Astrocyte of the hippocampus (primary cell): ENCODE measurements around the gene BAIAP2.
"Not testable (repeated sequence)": the region's sequence is repeated elsewhere in the genome, so short reads cannot be mapped to it uniquely, and the experiment has no call there.

Experiments used
- DNase-seq: peaks from one replicate; pipeline ENCODE4 v3.0.0; 2011; ENCODE audit warnings: low read depth, low spot score

The BAIAP2 gene

DNA sequence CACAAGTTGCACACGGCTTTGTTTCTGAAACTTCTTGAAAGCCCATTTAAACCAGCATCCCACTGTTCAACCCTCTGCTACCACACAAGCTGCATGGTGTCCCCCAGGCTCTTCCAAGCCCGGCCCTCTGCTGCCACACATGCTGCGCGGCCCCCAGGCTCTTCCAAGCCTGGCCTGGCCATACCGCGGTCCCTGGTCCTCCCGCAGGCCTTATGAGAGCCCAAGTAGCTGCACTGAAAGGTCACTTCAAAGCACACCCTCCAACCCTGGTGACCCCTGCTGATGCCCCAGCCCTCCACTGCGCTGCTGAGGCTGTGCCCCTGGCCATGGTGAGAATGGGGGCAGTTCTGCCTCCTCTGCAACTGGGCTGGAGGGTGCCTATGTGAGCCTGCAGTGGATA, 104.5 kb downstream of the BAIAP2 start:
- DNase-seq = no peak

- DNase-seq = no peak
These were observed 105.1 kb downstream of the BAIAP2 start for GRCh38 chr17:81140018-81140417.

- DNase-seq = no peak
These were observed 105.7 kb downstream of the BAIAP2 start for GRCh38 chr17:81140695-81141094.

DNA sequence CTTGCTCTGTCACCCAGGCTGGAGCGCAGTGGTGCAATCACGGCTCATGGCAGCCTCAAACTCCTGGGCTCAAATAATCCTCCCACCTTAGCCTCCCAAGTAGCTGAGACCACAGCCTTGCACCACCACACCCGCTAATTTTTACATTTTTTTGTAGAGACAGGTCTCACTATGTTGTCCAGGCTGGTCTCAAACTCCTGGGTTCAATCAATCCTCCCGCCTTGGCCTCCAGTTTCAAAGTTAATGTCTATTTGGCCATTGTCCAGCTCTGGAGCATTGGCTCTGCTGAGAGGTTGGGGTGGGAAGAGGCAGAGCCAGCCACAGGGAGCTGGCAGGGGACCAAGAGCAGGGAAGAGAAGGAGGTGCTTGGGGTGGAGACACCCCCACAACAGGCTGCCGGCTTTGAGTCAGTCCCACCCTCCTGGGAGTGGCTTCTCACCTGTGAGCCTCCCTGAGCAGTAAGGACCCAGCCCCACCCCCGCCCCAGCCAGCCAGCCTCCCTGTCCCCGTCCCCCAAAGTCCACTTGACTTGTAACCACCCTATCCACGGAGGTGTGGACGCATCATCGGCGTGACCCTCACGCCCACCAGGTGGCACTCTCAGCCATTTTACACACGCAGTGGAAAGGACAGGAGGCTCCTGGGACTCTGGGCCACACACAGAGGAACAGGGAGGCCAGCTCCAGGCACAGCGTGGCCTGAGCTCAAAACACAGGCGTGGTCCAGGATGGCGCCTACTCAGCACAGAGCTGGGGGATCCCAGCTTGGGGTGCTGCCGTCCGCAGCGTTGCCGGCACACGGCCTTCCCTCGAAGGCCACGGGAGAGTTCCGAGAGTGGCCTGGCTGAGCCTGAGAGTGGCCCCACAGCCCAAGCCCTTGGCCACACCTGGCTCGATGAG, 107.6 kb downstream of the BAIAP2 start:
- peak; percentile 88 for DNase-seq

DNA sequence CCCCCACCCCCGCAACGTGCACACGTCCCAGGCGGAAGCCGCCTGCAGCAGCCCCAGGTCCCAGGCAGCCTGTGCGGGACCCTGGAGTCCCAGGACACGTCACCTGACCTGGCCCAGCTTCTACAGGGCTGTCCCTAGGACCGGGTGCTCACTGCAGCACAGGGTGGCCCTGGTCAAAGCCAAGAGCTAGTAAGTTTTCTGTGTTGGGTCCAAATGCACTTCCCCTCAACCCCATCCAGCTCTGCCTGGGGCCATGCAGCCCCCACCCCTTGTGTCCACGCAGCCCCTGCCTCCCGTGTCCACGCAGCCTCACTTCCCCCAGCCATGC, 108.2 kb downstream of the BAIAP2 start:
- no peak for DNase-seq

GRCh38 chr17:81143717-81144422, 108.9 kb downstream of the BAIAP2 start:
- no peak for DNase-seq

DNA sequence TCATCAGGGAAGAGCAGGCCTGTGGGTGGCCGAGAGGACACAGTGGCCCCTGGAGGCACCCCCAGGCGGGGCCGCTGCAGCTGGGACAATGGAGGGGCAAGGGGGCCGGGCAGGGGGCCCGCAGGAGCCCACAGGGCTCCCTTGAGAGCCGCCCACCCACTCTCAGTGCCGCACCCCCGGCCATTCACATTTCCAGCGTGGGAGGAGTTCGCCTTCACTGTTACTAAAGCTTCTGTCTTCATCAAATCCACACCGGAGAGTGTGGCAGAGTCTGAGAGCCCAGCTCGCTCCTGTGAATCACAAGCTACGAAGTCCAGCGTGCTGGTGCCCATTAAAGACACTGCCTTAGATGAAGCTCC, 109.5 kb downstream of the BAIAP2 start:
- no peak for DNase-seq

- not testable (repeated sequence) for DNase-seq
These were observed 111.3 kb downstream of the BAIAP2 start for GRCh38 chr17:81146208-81146607.

- DNase-seq = no peak
These were observed 112.8 kb downstream of the BAIAP2 start for GRCh38 chr17:81147701-81148100.

DNA sequence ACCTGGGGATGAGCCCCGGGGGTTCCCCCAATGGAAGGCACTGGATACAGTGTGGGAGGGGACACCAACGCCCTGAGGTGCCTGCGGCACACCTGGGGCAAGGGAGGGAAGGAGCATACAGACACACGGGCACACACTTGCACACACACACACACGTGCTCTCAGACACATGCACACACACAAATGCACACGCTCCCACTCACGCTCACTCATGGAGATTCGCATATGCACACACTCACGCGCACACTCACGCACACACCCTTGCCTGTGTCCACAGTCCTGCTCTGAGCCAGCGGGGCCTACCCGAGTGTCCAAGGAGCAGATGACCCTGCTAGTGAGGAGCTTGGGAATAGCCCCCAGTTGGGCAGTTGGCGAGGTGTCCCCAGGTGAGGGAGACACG, 113.6 kb downstream of the BAIAP2 start:
- DNase-seq = no peak

GRCh38 chr17:81148986-81149533, 114.1 kb downstream of the BAIAP2 start:
- DNase-seq = no peak

DNA sequence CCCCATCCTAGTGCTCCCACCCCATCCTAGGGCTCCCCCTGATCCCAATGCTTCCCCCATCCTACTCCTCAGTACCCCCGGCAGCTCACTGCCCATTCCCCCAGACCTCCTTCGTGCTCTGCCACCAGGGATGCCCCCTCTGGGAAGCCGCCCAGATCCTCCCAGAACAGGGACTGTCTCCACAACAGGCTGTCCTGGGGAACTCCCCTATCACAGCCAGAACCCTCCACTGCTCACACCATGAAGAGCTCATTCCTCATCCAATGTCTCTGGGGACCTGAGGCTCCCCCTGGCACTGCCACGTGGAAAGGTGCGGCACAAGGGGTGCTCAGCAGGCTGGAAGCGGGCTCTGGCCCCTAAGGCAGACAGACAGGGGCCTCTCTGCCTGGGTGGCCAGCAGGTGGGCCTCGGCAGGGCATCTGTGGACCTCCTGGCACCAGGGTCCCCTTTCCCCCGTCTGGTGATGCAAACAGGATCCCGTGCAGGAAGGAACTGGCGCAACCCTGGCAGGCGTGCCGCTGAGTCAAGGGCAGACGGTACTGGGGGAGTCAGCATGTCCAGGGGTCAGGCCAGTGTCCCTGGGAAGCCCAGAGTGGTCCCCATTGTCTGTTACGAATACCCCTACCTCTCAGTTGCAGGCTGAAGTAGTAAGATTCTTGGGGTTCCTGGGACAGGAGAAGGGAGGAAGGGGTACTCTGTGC, 115.6 kb downstream of the BAIAP2 start:
- DNase-seq = no peak

DNA sequence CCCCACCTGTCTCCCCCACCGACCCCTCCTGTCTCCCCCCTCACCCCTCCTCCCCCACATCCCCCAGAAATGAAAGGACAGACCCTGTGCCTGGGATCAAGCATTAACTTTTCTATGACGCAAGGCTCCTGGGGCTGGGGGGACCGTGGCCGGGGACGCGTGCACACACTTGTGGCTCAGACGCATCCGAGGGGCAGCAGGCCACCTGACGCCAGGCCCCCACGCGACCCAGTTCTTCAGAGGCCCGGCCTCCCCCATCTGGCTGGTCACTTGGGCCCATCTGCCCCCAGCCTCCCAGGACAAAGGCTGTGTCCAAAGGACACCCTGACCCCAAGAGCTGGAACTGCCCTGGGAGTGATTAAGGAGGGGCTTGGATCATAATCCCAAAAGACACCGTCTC, 116.3 kb downstream of the BAIAP2 start:
- no peak for DNase-seq

- DNase-seq = no peak
These were observed 117.4 kb downstream of the BAIAP2 start for GRCh38 chr17:81152288-81152828.

DNA sequence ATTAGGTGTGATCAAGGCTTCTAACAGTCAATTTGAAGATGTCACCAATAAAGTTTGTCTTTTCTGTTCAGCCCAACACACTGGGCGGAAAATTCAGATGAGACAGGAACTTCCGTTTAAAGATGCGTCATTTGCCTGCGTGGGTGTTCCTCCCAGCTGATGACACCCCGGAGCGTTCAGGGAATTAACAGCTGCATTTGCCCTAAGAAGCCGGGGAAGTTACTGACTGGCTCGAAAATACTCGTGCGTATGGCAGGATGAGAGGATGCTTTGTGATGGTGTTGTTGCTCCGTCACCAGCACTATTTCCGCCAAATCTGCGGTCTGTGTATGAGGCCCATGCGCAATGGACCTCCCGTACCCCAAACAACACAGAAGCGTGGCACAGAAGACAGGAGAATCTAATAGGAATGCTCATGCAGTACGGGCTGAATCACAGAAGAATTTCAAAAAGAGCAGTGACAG, 118.4 kb downstream of the BAIAP2 start:
- DNase-seq = no peak

DNA sequence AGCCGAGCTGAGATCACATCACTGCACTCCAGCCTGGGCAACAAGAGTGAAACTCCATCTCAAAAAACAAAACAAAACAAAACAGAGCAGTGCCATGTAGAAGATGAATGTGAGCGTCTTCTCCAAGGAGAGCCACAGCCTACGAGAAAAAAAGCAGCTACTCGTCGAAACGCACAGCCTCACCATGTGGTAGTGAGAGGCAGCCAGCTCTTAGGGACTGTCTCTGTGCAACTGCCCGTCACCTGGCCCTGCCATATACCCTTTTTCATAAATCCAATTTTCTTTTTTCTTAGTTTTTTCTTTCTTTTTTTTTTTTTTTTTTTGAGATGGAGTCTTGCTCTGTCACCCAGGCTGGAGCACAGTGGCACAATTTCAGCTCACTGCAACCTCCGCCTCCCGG, 119.1 kb downstream of the BAIAP2 start:
- not testable (repeated sequence) for DNase-seq

DNA sequence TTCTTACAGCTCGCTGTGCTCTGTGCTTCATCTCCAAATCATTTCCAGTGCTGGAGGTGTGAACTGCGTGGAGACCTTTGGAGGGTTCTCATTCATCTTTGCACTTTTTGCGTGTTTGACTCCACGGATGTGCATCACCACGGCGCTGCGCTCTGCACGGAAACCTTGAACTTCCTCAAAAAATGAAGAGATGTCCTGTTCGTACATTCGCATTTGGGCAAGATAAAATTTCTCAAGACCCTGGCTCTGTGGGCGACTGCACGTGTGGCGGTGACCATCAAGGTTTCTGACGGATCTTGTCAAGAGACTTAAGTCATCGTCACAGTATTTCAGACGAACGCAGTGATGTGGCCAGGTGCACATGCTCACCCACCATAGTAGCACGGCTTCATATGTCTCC, 120.0 kb downstream of the BAIAP2 start:
- DNase-seq = no peak

DNA sequence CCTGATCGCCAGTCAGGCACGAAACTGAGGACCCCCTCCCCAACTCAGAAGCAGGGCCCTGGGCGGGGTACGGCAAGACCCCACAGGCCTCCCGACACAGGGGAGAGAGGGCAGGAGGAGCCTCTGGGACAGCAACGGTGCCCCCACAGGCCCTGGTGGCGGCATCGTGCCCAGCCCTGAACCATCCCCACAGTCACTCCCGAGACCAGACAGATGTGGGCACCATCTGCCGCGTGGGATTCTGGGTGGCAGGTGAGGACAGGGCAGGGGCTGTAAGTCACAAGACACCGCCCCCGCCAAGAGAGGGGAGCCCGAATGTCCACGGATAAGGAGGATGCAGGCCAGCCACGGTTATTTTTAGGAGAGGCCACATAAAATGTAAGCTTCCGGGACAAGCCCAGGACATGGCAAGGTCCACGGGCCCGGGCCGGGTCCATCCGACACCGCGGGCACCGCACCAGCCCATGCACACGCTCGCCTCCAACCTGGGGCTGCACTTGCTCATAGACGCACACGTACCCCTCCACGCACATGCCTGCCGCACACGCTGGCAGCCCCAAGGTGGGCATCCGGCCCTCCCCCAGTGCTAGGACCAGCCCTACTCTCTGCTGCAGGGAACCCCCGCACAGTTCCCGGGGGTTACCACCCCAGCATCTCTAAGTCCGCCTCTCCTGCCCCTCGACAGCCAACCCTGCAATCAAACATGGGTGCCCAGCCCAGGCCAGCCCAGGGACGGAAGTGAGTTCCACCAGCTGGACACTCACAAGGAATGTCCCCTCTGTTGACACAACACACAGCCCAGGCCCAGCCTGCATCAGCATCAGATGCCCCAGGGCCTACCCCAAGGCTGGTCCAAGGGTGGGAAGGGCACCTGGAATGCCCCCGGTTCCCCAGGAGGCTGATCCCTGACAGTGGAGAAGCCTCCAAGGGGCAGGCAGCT, 122.2 kb downstream of the BAIAP2 start:
- no peak for DNase-seq

DNA sequence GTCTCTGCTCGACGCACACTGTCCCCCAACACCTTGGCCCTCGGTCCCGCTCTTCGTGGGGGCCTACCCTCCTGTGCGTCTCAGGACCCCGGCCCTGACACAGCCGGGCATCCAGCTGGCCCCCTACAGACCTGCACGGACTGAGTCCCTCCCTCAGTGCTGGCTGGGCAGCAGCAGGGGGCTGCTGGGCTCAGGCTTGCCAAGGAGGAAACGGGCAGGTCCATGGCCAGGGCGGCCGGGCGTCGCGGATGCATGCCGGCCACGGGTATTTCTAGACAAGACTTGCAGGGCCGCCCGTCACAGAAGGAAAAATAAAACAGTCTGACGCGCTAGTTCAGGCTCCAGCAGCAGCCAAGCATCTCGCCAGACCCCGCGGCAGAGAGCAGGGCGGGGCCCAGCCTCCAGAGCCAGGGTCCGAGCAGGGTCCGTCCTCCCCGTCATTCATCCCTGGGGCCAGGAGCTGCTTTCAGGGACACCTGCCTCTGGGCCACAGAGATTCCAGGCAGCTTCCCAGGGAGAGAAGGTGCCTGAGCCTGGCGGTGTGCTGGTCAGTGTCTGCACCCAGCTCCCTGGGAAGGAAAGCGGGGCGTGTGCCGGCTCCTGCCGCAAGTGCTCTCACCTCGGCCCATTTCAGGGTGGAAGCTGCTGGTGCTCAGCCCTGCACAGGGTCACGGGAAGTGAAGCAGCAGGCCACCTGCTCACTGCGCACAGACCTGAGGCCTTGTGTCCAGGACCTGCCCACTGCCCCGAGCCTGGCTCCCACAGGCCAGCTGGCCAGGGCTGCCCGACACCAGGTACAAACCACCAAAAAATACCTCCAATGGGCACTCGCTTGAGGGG, 123.1 kb downstream of the BAIAP2 start:
- no peak for DNase-seq
